Endothelial cell of umbilical vein (primary cell): Measurements from ENCODE around the gene PRDM16. TPM values are rescaled to one million over a fixed set of nuclear protein-coding genes. Genes with fewer than 3 reads are reported as not detected.

Experiments used
- BruUV-seq: library from RNA; stranded (reverse); fragments of 400-500 nt; replicated peaks from 2 replicates; lab custom pipeline; 2021; lab: Mats Ljungman, UMichigan
- CTCF ChIA-PET: fragments of 300-600, 350-600 bp; sonication (Branson Sonifier 250); formaldehyde crosslinking; loops from one replicate; lab custom pipeline; 2021; ENCODE audit warnings: antibody characterized with exemption, inconsistent platforms; lab: Charles Lee
- POLR2A ChIA-PET: fragments of 300-600, 350-600 bp; sonication (Branson Sonifier 250); formaldehyde crosslinking; loops from one replicate; lab custom pipeline; 2021; ENCODE audit warnings: antibody characterized with exemption, inconsistent platforms; lab: Charles Lee
- DNase-seq: peaks from one replicate; pipeline ENCODE4 v3.0.0-alpha.2; 2011; ENCODE audit warnings: low read depth, low spot score
- FAIRE-seq: peaks from 2 replicates; lab custom pipeline; 2011; peaks lifted over from hg19 to GRCh38; lab: Jason Lieb, UNC
- H2AFZ ChIP-seq: 2 replicates; pipeline ENCODE4 v1.6.0; 2012; ENCODE audit warnings: low read depth, low read length, control low read depth, inconsistent platforms
- H3K27ac ChIP-seq: 2 replicates; pipeline ENCODE4 v1.5.1; 2011; ENCODE audit warnings: low read depth, mild to moderate bottlenecking, control low read depth, low read length, moderate library complexity; ENCODE audit not compliant: insufficient read depth
- H3K27me3 ChIP-seq, 2 experiments: 2 replicates each; pipeline versions ENCODE4 v1.6.0 to v1.6.1; 2011; ENCODE audit warnings: low read length in 2 of 2, mixed read lengths in 1 of 2; ENCODE audit not compliant: control insufficient read depth in 2 of 2, insufficient read depth in 2 of 2
- H3K36me3 ChIP-seq, 2 experiments: 2 replicates in 1 of 2; 3 replicates in 1 of 2; pipeline ENCODE4 v1.5.1; 2011; ENCODE audit warnings: low read length in 2 of 2, mild to moderate bottlenecking in 1 of 2, moderate library complexity in 1 of 2; ENCODE audit not compliant: control insufficient read depth in 2 of 2, insufficient read depth in 2 of 2; ENCODE audit errors: extremely low read depth in 1 of 2
- H3K4me1 ChIP-seq: 3 replicates; pipeline ENCODE4 v1.5.1; 2011; ENCODE audit warnings: mild to moderate bottlenecking, low read length; ENCODE audit not compliant: control insufficient read depth, insufficient read depth; ENCODE audit errors: extremely low read depth
- H3K4me2 ChIP-seq: 2 replicates; pipeline ENCODE4 v1.6.1; 2011; ENCODE audit warnings: low read length, control low read depth, mixed read lengths; ENCODE audit not compliant: insufficient read depth
- H3K4me3 ChIP-seq, 3 experiments: fragments of 200-600 bp in 1 of 3; sonication (generic), shearing (Covaris generic) in 1 of 3; replicated peaks in 1 of 3; 2 replicates each; pipeline ENCODE4 v1.5.1; 2011 to 2016; ENCODE audit warnings: control low read depth in 3 of 3, low read length in 3 of 3, mild to moderate bottlenecking in 2 of 3, inconsistent platforms in 1 of 3, low read depth in 1 of 3, moderate library complexity in 1 of 3; ENCODE audit not compliant: insufficient read depth in 1 of 3
- H3K79me2 ChIP-seq: 2 replicates; pipeline ENCODE4 v1.6.0; 2012; ENCODE audit warnings: low read length, inconsistent platforms; ENCODE audit not compliant: control insufficient read depth, insufficient read depth
- H3K9ac ChIP-seq: replicated peaks from 2 replicates; pipeline ENCODE3; 2011; ENCODE audit warnings: low read length, control low read depth; ENCODE audit not compliant: insufficient read depth; ENCODE audit errors: extremely low read depth
- H3K9me1 ChIP-seq: replicated peaks from 3 replicates; pipeline ENCODE4 v1.6.0; 2011; ENCODE audit warnings: mild to moderate bottlenecking, low read length; ENCODE audit not compliant: control insufficient read depth, insufficient read depth; ENCODE audit errors: extremely low read depth
- H3K9me3 ChIP-seq: replicated peaks from 2 replicates; pipeline ENCODE4 v1.5.1; 2012; ENCODE audit warnings: low read length, inconsistent platforms; ENCODE audit not compliant: control insufficient read depth, insufficient read depth
- H4K20me1 ChIP-seq: replicated peaks from 2 replicates; pipeline ENCODE3; 2011; ENCODE audit warnings: mild to moderate bottlenecking, low read length; ENCODE audit not compliant: control insufficient read depth, insufficient read depth; ENCODE audit errors: extremely low read depth
- EZH2 ChIP-seq: IDR thresholded peaks from 2 replicates; pipeline ENCODE4 v1.6.1; 2012; ENCODE audit warnings: borderline replicate concordance, low read depth, mild to moderate bottlenecking, moderate library complexity, low read length, inconsistent platforms; ENCODE audit not compliant: severe bottlenecking
- FOS ChIP-seq: IDR thresholded peaks from 2 replicates; pipeline ENCODE4 v1.6.1; 2011; ENCODE audit warnings: mild to moderate bottlenecking, low read length, moderate library complexity, borderline replicate concordance; ENCODE audit not compliant: insufficient read depth
- GATA2 ChIP-seq: IDR thresholded peaks from 2 replicates; pipeline ENCODE4 v1.7.0; 2011; ENCODE audit warnings: low read depth, mild to moderate bottlenecking, moderate library complexity, mixed read lengths, low read length; ENCODE audit not compliant: insufficient read length, insufficient read depth
- JUN ChIP-seq: IDR thresholded peaks from 2 replicates; pipeline ENCODE4 v1.6.1; 2011; ENCODE audit warnings: borderline replicate concordance, low read depth; ENCODE audit not compliant: insufficient read length, insufficient read depth
- MYC ChIP-seq: IDR thresholded peaks from one replicate; pipeline ENCODE4 v1.6.1; 2011; ENCODE audit warnings: mild to moderate bottlenecking, low read depth, low read length
- POLR2A ChIP-seq: IDR thresholded peaks from 2 replicates; pipeline ENCODE4 v1.6.1; 2012; ENCODE audit warnings: low read depth, mild to moderate bottlenecking, control low read depth, low read length
- POLR2AphosphoS5 ChIP-seq: IDR thresholded peaks from 2 replicates; pipeline ENCODE4 v1.6.1; 2012; ENCODE audit warnings: low read depth, mild to moderate bottlenecking, control low read depth, low read length, moderate library complexity; ENCODE audit not compliant: insufficient read depth
- dilution Hi-C: fragments of 300-500 bp; cut with MboI; formaldehyde crosslinking; loops from one replicate; pipeline ENCODE4 v1.15.0; 2019; ENCODE audit warnings: low sequenced_read_pairs; ENCODE audit not compliant: extremely low pct_ligation_motif_present
- intact Hi-C: fragments of 100-400 bp; cut with micrococcal nuclease; formaldehyde crosslinking; loops from one replicate; pipeline ENCODE4 v1.10.0; 2022
- polyA plus RNA-seq, 4 experiments: library from polyadenylated mRNA; depleted of rRNA in 3 of 4; stranded (reverse) in 3 of 4; unstranded in 1 of 4; fragments of >200 nt; gene quantifications; 2 replicates each; pipeline versions ENCODE4 v1.2.1 to v1.2.3, GENCODE V29; 2011 to 2012; ENCODE audit warnings: missing spikeins in 1 of 4
- total RNA-seq: library from RNA; stranded (reverse); gene quantifications from 2 replicates; pipeline ENCODE4 v1.2.3, GENCODE V29; 2021
- TF ChIP-seq, protein P1 (sequence below): IDR thresholded peaks from 2 replicates; pipeline ENCODE4 v1.6.1; 2011; ENCODE audit not compliant: insufficient read depth, insufficient read length
- TF ChIP-seq, protein P2 (sequence below), 2 donors: IDR thresholded peaks; 1 replicate in 1 of 2; 2 replicates in 1 of 2; pipeline ENCODE4 v1.5.1; 2011; ENCODE audit warnings: low read length in 2 of 2, mild to moderate bottlenecking in 2 of 2, moderate library complexity in 2 of 2, control low read depth in 1 of 2, inconsistent platforms in 1 of 2, low read depth in 1 of 2; ENCODE audit not compliant: insufficient read depth in 1 of 2; ENCODE audit errors: extremely low read depth in 1 of 2

PRDM16 gene
- total and polyA plus RNA-seq, 2 donors (not counting 3 experiments of a cell fraction or from before 2014, with no cell fraction given), result not detected

DNA sequence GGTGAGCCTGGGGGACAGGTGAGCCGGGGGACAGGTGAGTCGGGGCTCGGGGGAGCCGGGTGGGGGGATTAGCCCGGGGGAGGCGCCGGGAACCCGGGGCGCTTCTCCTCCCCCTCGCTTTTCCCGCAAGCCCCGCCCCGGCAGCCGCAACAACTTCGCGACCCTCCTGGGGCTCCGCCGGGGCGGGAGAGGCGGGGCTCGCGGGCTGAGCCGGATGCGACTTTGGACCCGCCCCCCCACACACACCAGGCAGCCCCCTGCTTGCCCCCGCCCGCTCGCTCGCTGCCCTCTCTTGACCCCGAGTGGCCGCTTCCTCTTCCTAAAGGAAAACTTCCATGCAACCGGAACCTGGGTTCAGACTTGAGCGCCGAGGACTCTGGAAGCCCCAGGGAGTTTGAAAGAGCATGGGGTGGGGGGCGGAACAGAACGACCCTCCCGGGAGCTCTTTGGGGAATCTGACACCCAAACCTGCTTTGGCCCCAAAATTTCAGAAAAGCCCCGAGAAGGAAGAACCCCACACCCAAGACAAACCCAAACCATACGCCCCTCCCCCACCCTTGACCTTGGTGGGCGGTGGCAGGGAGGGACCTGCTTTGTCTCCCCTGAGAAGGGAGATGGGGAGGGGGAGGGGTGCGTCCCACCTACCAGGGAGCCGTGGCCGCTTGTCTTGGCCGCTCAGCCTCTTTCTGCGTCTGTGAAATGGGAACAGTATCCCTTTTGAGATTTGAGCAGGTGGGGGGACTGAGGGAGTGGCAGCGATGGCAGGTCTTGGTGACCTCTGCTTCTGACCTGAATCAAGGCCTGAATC is 386.0 kb downstream of the PRDM16 start:
- FAIRE-seq, result no peak
- CTCF ChIA-PET, result interaction anchor here (4.4 kb wide), 1 partner anchor 167 kb away, joined by 139 read pairs; the partner anchor contains the start of gene TPRG1L
- BruUV-seq, result no TSS peak

More for the DNA sequence above, 386.0 kb downstream of the PRDM16 start:
- no peak overlapping the region for H2AFZ ChIP-seq
- H3K9ac ChIP-seq, result no peak overlapping the region
- POLR2A ChIA-PET, result no interaction called here
- H3K79me2 ChIP-seq, result no peaks in the 10 kb centered on the region
- H3K9me1 ChIP-seq, result no peaks in the 10 kb centered on the region
- no peak overlapping the region for H3K4me2 ChIP-seq
- H3K4me1 ChIP-seq, result no peaks in the 10 kb centered on the region
- peaks cover 0 to 3% of the 10 kb centered on the region in 2 experiments for H3K27me3 ChIP-seq
- peak overlapping the region in 2 of 3 experiments; percentile 17 to 30 for H3K4me3 ChIP-seq
- intact Hi-C loops (loop anchor here (5.0 kb wide), 1 partner anchor 347 kb away; no protein-coding TSS in a partner anchor), dilution Hi-C loops (no loop called here)
- H3K9me3 ChIP-seq, result no peaks in the 10 kb centered on the region
- H3K36me3 ChIP-seq, result no peaks in the 10 kb centered on the region
- TF ChIP-seq EZH2 (no peak), FOS (no peak), POLR2A (no peak), MYC (no peak), POLR2AphosphoS5 (no peak), JUN (no peak), GATA2 (no peak)
- TF ChIP-seq, protein P1, sequence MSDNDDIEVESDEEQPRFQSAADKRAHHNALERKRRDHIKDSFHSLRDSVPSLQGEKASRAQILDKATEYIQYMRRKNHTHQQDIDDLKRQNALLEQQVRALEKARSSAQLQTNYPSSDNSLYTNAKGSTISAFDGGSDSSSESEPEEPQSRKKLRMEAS, result no peak
- TF ChIP-seq, protein P2, sequence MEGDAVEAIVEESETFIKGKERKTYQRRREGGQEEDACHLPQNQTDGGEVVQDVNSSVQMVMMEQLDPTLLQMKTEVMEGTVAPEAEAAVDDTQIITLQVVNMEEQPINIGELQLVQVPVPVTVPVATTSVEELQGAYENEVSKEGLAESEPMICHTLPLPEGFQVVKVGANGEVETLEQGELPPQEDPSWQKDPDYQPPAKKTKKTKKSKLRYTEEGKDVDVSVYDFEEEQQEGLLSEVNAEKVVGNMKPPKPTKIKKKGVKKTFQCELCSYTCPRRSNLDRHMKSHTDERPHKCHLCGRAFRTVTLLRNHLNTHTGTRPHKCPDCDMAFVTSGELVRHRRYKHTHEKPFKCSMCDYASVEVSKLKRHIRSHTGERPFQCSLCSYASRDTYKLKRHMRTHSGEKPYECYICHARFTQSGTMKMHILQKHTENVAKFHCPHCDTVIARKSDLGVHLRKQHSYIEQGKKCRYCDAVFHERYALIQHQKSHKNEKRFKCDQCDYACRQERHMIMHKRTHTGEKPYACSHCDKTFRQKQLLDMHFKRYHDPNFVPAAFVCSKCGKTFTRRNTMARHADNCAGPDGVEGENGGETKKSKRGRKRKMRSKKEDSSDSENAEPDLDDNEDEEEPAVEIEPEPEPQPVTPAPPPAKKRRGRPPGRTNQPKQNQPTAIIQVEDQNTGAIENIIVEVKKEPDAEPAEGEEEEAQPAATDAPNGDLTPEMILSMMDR (IDR thresholded peaks at IDR 0.05; ENCODE audit: extremely low read depth in 1 of 2, insufficient read depth in 1 of 2, low read depth in 1 of 2, low read length in 2 of 2), result no peak
- DNase-seq, result no peak
- no peak overlapping the region for H3K27ac ChIP-seq
- H4K20me1 ChIP-seq, result no peaks in the 10 kb centered on the region
